Spinal cord (tissue), 10 donors: ENCODE measurements around the gene RIMBP2. TPM values are rescaled to one million over a fixed set of nuclear protein-coding genes. Genes with fewer than 3 reads are reported as not detected.

Source experiments
- DNase-seq, 6 donors: peaks; one replicate each; pipeline versions ENCODE4 v3.0.0 to v3.0.0-alpha.2; 2013 to 2015; ENCODE audit warnings: low spot score in 6 of 6, low read depth in 4 of 6
- H3K27ac ChIP-seq: one replicate; pipeline ENCODE4 v1.5.1; 2013; ENCODE audit warnings: low read depth, low read length, control low read depth
- H3K27me3 ChIP-seq: one replicate; pipeline ENCODE4 v1.6.1; 2013; ENCODE audit warnings: low read length; ENCODE audit not compliant: control insufficient read depth, insufficient read depth
- H3K36me3 ChIP-seq: one replicate; pipeline ENCODE4 v1.6.1; 2013; ENCODE audit warnings: low read length; ENCODE audit not compliant: control insufficient read depth, insufficient read depth
- H3K4me1 ChIP-seq: one replicate; pipeline ENCODE4 v1.6.1; 2013; ENCODE audit warnings: low read length; ENCODE audit not compliant: control insufficient read depth, insufficient read depth
- H3K4me3 ChIP-seq: one replicate; pipeline ENCODE4 v1.5.1; 2013; ENCODE audit warnings: low read depth, low read length, control low read depth
- H3K9me3 ChIP-seq: one replicate; pipeline ENCODE4 v1.6.1; 2013; ENCODE audit warnings: low read length; ENCODE audit not compliant: control insufficient read depth, insufficient read depth
- WGBS: methylation state at CpG from one replicate; pipeline ENCODE4 v1.1.5; 2013; ENCODE audit warnings: missing lambda C conversion rate; ENCODE audit not compliant: insufficient coverage; 5-methylcytosine and 5-hydroxymethylcytosine counted together
- polyA plus RNA-seq, 2 donors: library from polyadenylated mRNA; unstranded; fragments of 120-200 nt; gene quantifications; one replicate each; pipeline ENCODE4 v1.2.1, GENCODE V29; 2013; ENCODE audit not compliant: insufficient read length in 2 of 2
- total RNA-seq, 2 donors: library from RNA; depleted of rRNA in 1 of 2; stranded (reverse); fragments of 120-200 nt in 1 of 2; fragments of >200 nt in 1 of 2; gene quantifications; one replicate each; pipeline versions ENCODE4 v1.2.3 to v1.2.4, GENCODE V29; 2013 to 2014
- donor health status: healthy.

RIMBP2 gene
- total and polyA plus RNA-seq, 4 donors = 11.4 to 37.3 (median 27.5) TPM

DNA sequence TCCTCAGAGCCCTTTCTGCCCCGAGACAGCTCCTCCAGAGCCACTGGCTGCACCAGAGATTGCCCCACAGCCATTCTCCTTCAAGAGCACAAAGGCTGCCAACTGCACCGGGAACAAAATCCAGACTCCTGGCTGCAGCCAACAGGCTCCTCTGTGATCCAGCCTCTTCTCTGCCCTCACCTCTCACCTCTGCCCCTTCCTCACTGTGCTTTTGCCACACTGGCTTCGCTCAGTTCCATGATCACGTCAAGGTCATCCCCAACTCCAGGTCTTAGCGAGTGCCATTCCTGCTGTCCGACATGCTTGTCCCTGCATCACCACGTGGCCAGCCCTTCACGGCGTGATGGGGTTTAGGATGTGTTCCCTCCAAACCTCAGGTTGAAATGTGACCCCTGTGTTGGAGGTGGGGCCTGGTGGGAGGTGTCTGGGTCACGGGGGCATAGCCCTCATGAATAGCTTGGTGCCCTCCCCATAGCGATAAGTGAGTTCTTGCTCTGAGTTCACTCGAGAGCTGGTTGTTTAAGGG is 229.1 kb downstream of the RIMBP2 start:
- no peak for DNase-seq
- Histone ChIP-seq H3K9me3 (no peaks in the 10 kb centered on the region), H3K27ac (no peak overlapping the region), H3K27me3 (no peaks in the 10 kb centered on the region), H3K4me3 (no peak overlapping the region), H3K4me1 (peaks cover 14% of the 10 kb centered on the region), H3K36me3 (peaks cover 4% of the 10 kb centered on the region)
- WGBS = 87% methylated on average over 11 of the region's 12 CpGs

DNA sequence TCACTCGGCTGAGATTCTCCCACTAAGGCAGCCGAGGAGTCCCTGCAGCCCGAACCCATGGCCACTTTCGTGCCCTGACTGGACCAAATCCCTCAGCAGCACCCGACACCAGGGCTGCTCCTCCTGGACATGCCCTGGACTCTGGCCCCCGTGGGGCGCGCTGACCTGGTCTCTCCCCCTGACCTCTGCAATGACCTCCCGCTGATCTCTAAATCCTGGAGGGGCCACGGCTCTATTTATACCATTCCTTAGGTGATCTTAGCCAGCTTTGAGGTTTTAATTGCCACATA is 230.0 kb downstream of the RIMBP2 start:
- Histone ChIP-seq H3K4me1 (peaks cover 12% of the 10 kb centered on the region), H3K36me3 (peaks cover 5% of the 10 kb centered on the region), H3K27ac (no peak overlapping the region), H3K9me3 (no peaks in the 10 kb centered on the region), H3K27me3 (no peaks in the 10 kb centered on the region), H3K4me3 (no peak overlapping the region)
- WGBS = 86% methylated on average over 10 of the region's 10 CpGs
- DNase-seq = no peak

DNA sequence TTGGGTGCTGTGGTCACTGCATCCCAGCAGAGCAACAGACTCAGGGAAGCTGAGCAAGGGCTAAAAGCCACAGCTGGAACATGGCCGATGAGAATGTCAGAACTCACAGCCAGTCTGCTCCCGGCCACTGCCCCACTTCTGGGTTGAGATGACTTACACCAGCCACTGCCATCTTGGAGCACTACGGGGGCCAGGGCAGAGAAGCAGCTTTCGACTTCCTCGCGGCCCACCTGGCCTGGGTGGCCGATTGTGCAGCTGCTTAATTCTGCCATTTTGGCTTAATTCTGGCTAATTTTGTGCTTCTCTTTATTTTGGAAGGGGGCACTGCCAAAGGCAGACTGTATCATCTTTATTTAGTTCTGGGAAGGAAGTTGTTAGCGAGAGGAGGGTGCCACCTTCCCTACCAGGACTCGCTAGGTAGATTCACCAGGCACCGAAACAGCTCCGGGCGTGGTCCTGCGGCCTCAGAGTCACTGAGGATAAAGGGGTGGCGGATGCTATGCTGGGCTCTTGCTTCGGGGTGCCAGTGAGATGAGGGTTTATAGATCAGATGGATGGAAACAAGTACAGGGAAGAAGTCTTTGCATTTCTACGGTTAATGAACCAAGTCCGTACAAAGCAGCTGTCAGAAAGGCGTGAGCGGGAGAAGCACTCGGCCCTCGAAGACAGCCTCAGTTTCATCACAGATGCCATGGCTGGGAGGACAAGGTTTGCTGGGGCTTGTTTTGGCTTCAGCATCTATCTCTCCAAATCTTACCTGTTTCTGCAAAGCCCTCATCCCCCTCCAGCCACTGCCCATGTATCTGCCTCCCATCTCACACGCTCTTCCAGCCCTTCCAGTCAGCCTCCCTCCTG is 230.6 kb downstream of the RIMBP2 start:
- no peak overlapping the region for H3K27ac ChIP-seq
- H3K9me3 ChIP-seq = no peaks in the 10 kb centered on the region
- no peak for DNase-seq
- peaks cover 13% of the 10 kb centered on the region for H3K4me1 ChIP-seq
- H3K36me3 ChIP-seq = peaks cover 7% of the 10 kb centered on the region
- WGBS = 90% methylated on average over 22 of the region's 22 CpGs
- H3K27me3 ChIP-seq = no peaks in the 10 kb centered on the region
- H3K4me3 ChIP-seq = no peak overlapping the region

DNA sequence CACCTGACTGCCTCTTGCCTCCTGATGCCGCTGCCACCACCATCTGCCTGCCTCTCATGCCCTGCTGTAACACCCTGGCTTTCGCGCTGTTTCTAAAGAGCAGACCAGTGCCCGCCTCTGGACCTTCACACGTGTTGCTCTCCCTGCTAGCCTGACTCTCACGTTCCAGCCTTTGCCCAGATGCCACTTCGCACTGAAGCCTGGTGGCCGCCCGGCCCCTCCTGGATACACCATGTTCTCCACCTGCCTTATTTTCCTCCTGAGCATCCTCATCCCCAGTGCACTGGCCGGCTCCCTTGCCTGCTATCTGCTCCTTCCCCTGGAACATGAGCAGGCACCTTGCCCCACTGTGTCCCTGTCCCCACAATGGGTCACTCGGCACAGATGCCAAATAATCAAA is 231.9 kb downstream of the RIMBP2 start:
- Histone ChIP-seq H3K9me3 (no peaks in the 10 kb centered on the region), H3K4me3 (no peak overlapping the region), H3K27ac (no peak overlapping the region), H3K27me3 (no peaks in the 10 kb centered on the region), H3K36me3 (peaks cover 12% of the 10 kb centered on the region), H3K4me1 (peaks cover 13% of the 10 kb centered on the region)
- 79% methylated on average over 11 of the region's 11 CpGs for WGBS
- DNase-seq = no peak

DNA sequence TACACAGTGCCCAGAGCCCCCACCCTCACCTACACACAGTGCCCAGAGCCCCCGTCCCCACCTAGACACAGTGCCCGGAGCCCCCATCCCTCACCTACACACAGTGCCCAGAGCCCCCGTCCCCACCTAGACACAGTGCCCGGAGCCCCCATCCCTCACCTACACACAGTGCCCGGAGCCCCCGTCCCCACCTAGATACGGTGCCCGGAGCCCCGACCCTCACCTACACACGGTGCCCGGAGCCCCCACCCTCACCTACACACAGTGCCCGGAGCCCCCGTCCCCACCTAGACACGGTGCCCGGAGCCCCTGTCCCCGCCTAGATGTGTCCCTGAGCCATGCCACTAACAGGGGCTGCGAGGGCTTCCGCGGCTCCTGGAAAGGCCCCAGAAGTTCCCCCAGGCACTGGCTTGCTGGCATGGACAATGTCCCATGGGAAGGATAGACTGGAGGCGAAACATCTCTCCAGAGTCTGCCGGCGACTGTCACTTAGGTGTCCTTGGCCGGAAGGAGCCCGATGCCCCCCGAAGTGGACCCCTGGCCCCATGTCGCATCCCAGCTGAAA is 232.4 kb downstream of the RIMBP2 start:
- DNase-seq = no peak
- Histone ChIP-seq H3K4me3 (no peak overlapping the region), H3K9me3 (no peaks in the 10 kb centered on the region), H3K36me3 (peaks cover 16% of the 10 kb centered on the region), H3K27me3 (no peaks in the 10 kb centered on the region), H3K4me1 (peaks cover 13% of the 10 kb centered on the region), H3K27ac (no peak overlapping the region)
- WGBS = 81% methylated on average over 26 of the region's 26 CpGs

DNA sequence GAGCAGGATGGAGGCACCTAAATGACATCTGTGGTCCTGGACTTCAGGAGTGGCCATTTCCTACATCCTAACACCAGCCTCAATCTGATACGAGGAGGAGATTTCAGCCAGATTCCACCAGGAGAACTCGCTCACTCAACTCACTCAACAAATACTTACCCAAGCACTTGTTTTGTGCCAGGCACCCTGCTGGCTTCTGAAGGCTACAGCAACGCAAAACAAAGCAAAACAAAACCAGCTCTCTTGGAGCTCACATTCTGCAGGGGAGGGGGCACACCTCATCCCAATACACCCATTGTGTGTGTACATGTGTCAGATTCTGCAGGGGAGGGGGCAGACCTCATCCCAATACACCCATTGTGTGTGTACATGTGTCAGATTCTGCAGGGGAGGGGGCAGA is 233.7 kb downstream of the RIMBP2 start:
- H3K27ac ChIP-seq = no peak overlapping the region
- H3K4me1 ChIP-seq = peaks cover 21% of the 10 kb centered on the region
- H3K36me3 ChIP-seq = peaks cover 20% of the 10 kb centered on the region
- WGBS = 45% methylated on average over 2 of the region's 3 CpGs
- H3K4me3 ChIP-seq = no peak overlapping the region
- no peaks in the 10 kb centered on the region for H3K27me3 ChIP-seq
- DNase-seq = peak in 1 of 6 donors; percentile 33
- H3K9me3 ChIP-seq = no peaks in the 10 kb centered on the region

DNA sequence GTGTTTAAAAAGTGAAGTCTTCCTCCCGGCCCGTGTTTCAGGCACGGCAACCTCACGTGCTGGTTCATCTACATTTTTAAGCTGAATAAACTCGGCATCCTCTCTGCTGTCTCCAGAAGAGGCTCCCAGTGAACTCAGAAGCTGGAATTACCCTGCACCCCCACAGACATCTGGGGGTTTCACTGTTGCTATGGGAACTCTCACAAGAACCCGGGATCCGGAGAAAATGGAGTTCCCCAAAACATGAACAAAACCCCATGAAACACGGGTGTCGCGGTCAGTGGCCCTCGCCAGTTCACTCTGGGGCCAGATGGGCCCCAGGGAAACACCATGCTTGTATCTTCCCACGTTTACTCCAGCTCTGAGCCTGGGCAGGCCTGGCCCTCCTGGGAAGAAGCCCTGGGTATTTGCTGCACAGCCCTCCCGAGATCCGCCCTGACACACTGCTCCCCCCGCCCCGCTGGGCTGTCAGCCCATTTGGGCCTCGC is 234.7 kb downstream of the RIMBP2 start:
- Histone ChIP-seq H3K9me3 (no peaks in the 10 kb centered on the region), H3K27me3 (no peaks in the 10 kb centered on the region), H3K4me3 (no peak overlapping the region), H3K4me1 (peaks cover 24% of the 10 kb centered on the region), H3K27ac (no peak overlapping the region), H3K36me3 (peaks cover 20% of the 10 kb centered on the region)
- DNase-seq = no peak
- WGBS = 45% methylated on average over 16 of the region's 17 CpGs

DNA sequence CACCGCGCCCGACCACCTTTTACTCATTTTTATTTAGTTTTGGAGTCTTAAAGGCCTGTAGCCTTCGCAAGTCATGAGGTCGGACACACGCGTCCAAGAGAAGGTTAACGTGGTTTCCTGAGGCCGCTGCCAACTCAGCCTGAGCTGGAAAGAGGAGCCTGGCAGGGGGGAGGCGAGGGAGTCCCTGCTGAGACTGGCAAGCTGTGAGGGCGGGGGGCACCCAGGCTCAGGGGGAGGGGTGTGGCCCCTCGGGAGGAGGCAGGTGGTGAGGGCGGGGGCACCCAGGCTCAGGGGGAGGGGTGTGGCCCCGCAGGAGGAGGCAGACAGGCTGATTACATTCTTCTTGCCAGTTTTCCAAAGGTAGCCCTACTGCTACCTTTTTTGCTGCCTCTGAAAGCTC is 235.2 kb downstream of the RIMBP2 start:
- Histone ChIP-seq H3K27ac (no peak overlapping the region), H3K36me3 (peaks cover 22% of the 10 kb centered on the region), H3K4me1 (peaks cover 27% of the 10 kb centered on the region), H3K9me3 (no peaks in the 10 kb centered on the region), H3K4me3 (no peak overlapping the region), H3K27me3 (peaks cover 2% of the 10 kb centered on the region)
- 76% methylated on average over 8 of the region's 14 CpGs for WGBS
- DNase-seq = no peak

DNA sequence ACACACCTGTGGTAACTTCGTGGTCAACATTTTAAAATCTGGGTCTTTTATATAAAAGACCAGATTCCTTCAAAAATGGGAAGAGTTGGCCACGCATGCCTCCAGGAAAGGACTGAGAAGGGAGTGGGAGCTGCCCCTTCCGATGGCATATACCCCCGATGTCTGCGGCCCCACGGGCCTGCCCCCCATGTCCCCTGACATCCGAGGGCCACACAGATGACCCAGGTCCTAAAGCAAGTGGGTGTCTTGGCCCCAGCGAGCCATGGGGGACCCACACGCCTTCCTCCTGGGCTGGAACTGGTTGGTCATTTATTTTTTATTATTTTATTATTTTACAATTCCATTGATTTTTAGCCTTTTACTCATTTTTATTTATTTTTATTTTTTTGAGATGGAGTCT is 235.9 kb downstream of the RIMBP2 start:
- 97% methylated on average over 4 of the region's 9 CpGs for WGBS
- H3K4me3 ChIP-seq = no peak overlapping the region

More for the DNA sequence above, 235.9 kb downstream of the RIMBP2 start:
- no peak for DNase-seq
- H3K36me3 ChIP-seq = peaks cover 25% of the 10 kb centered on the region
- no peak overlapping the region for H3K27ac ChIP-seq
- peaks cover 5% of the 10 kb centered on the region for H3K27me3 ChIP-seq
- H3K4me1 ChIP-seq = peaks cover 27% of the 10 kb centered on the region
- H3K9me3 ChIP-seq = no peaks in the 10 kb centered on the region
